SJCRH30 (cell line): Measurements from ENCODE around the gene KCNIP1. TPM values are rescaled to one million over a fixed set of nuclear protein-coding genes. Genes with fewer than 3 reads are reported as not detected.

ENCODE experiments used
- DNase-seq, 2 experiments: peaks; one replicate each; pipeline ENCODE4 v3.0.0-alpha.2; 2015 to 2020
- H3K27ac ChIP-seq: fragments of 250-450 bp; sonication (Bioruptor Pico); 2 replicates; pipeline ENCODE4 v1.5.1; 2020; ENCODE audit warnings: mild to moderate bottlenecking, moderate library complexity
- H3K27me3 ChIP-seq: fragments of 250-450 bp; sonication (Bioruptor Pico); 2 replicates; pipeline ENCODE4 v1.5.1; 2020; ENCODE audit warnings: mild to moderate bottlenecking, moderate library complexity
- H3K36me3 ChIP-seq: fragments of 250-450 bp; sonication (Bioruptor Pico); 2 replicates; pipeline ENCODE4 v1.5.1; 2020; ENCODE audit warnings: mild to moderate bottlenecking, moderate library complexity
- H3K4me1 ChIP-seq: fragments of 250-450 bp; sonication (Bioruptor Pico); 2 replicates; pipeline ENCODE4 v1.5.1; 2020; ENCODE audit warnings: mild to moderate bottlenecking, moderate library complexity
- H3K4me3 ChIP-seq: fragments of 250-450 bp; sonication (Bioruptor Pico); 2 replicates; pipeline ENCODE4 v1.5.1; 2020; ENCODE audit warnings: mild to moderate bottlenecking, moderate library complexity
- H3K9me3 ChIP-seq: fragments of 250-450 bp; sonication (Bioruptor Pico); replicated peaks from 2 replicates; pipeline ENCODE4 v1.5.1; 2020; ENCODE audit warnings: mild to moderate bottlenecking, moderate library complexity
- total RNA-seq: library from RNA; depleted of rRNA; stranded (reverse); fragments of >200 nt; shearing (Covaris generic); gene quantifications from 2 replicates; pipeline ENCODE4 v1.2.3, GENCODE V29; 2014

Gene KCNIP1
- total RNA-seq, 1 experiment from 2014 or later = 0.81 TPM

- Histone ChIP-seq H3K27me3 (no peaks in the 10 kb centered on the region), H3K4me3 (no peak overlapping the region), H3K4me1 (peaks cover 11% of the 10 kb centered on the region; the same call in 1 of the 2 replicates), H3K27ac (no peak overlapping the region), H3K36me3 (no peaks in the 10 kb centered on the region), H3K9me3 (no peaks in the 10 kb centered on the region)
- no peak for DNase-seq
Measured at GRCh38 chr5:170630711-170631141, 126.9 kb downstream of the KCNIP1 start.

GRCh38 chr5:170631466-170632195 lies 127.8 kb downstream of the KCNIP1 start:
- Histone ChIP-seq H3K9me3 (no peaks in the 10 kb centered on the region), H3K4me3 (no peak overlapping the region), H3K27me3 (no peaks in the 10 kb centered on the region), H3K4me1 (peaks cover 11% of the 10 kb centered on the region; the same call in 1 of the 2 replicates), H3K36me3 (no peaks in the 10 kb centered on the region), H3K27ac (no peak overlapping the region)
- DNase-seq = peak; percentile 28 to 51

GRCh38 chr5:170632266-170632984 lies 128.6 kb downstream of the KCNIP1 start:
- Histone ChIP-seq H3K4me1 (peaks cover 11% of the 10 kb centered on the region; the same call in 1 of the 2 replicates), H3K36me3 (no peaks in the 10 kb centered on the region), H3K27ac (no peak overlapping the region), H3K27me3 (no peaks in the 10 kb centered on the region), H3K4me3 (no peak overlapping the region), H3K9me3 (no peaks in the 10 kb centered on the region)
- no peak for DNase-seq

- Histone ChIP-seq H3K4me3 (peak overlapping the region; percentile 46), H3K27me3 (no peaks in the 10 kb centered on the region), H3K4me1 (peaks cover 11% of the 10 kb centered on the region; the same call in 1 of the 2 replicates), H3K27ac (peak overlapping the region; percentile 29; the same call in 1 of the 2 replicates), H3K9me3 (no peaks in the 10 kb centered on the region), H3K36me3 (no peaks in the 10 kb centered on the region)
- DNase-seq = peak in 1 of 2 experiments; percentile 80
Measured at GRCh38 chr5:170632985-170633234, 129.1 kb downstream of the KCNIP1 start.

- H3K4me1 ChIP-seq = peaks cover 11% of the 10 kb centered on the region; the same call in 1 of the 2 replicates
- no peaks in the 10 kb centered on the region for H3K36me3 ChIP-seq
- peak overlapping the region; percentile 29; the same call in 1 of the 2 replicates for H3K27ac ChIP-seq
- no peaks in the 10 kb centered on the region for H3K27me3 ChIP-seq
- H3K9me3 ChIP-seq = no peaks in the 10 kb centered on the region
- peak; percentile 70 to 86 for DNase-seq
- H3K4me3 ChIP-seq = peak overlapping the region; percentile 46
Measured at GRCh38 chr5:170633235-170634081, 129.6 kb downstream of the KCNIP1 start.

- H3K36me3 ChIP-seq = no peaks in the 10 kb centered on the region
- peak overlapping the region; percentile 41 for H3K4me3 ChIP-seq
- H3K4me1 ChIP-seq = peaks cover 11% of the 10 kb centered on the region; the same call in 1 of the 2 replicates
- DNase-seq = no peak
- H3K9me3 ChIP-seq = no peaks in the 10 kb centered on the region
- no peak overlapping the region for H3K27ac ChIP-seq
- H3K27me3 ChIP-seq = no peaks in the 10 kb centered on the region
Measured at GRCh38 chr5:170634256-170634990, 130.6 kb downstream of the KCNIP1 start.

GRCh38 chr5:170635706-170636105 lies 131.9 kb downstream of the KCNIP1 start:
- no peak for DNase-seq
- no peak overlapping the region for H3K27ac ChIP-seq

GRCh38 chr5:170636206-170636605 lies 132.4 kb downstream of the KCNIP1 start:
- Histone ChIP-seq H3K27me3 (no peaks in the 10 kb centered on the region), H3K4me3 (no peak overlapping the region), H3K4me1 (peaks cover 11% of the 10 kb centered on the region; the same call in 1 of the 2 replicates), H3K9me3 (no peaks in the 10 kb centered on the region), H3K27ac (no peak overlapping the region), H3K36me3 (no peaks in the 10 kb centered on the region)
- DNase-seq = no peak

More at GRCh38 chr5:170635706-170636105, 131.9 kb downstream of the KCNIP1 start:
- Histone ChIP-seq H3K4me3 (no peak overlapping the region), H3K27me3 (no peaks in the 10 kb centered on the region), H3K4me1 (peaks cover 11% of the 10 kb centered on the region; the same call in 1 of the 2 replicates), H3K36me3 (no peaks in the 10 kb centered on the region), H3K9me3 (no peaks in the 10 kb centered on the region)

GRCh38 chr5:170636801-170637477 lies 133.1 kb downstream of the KCNIP1 start:
- no peaks in the 10 kb centered on the region for H3K27me3 ChIP-seq
- no peak for DNase-seq
- H3K4me3 ChIP-seq = no peak overlapping the region
- H3K27ac ChIP-seq = no peak overlapping the region
- H3K9me3 ChIP-seq = no peaks in the 10 kb centered on the region
- peaks cover 11% of the 10 kb centered on the region; the same call in 1 of the 2 replicates for H3K4me1 ChIP-seq
- H3K36me3 ChIP-seq = no peaks in the 10 kb centered on the region

GRCh38 chr5:170638051-170638450 lies 134.2 kb downstream of the KCNIP1 start:
- no peaks in the 10 kb centered on the region for H3K36me3 ChIP-seq
- no peak overlapping the region for H3K4me3 ChIP-seq
- no peak overlapping the region for H3K27ac ChIP-seq
- no peaks in the 10 kb centered on the region for H3K9me3 ChIP-seq
- no peaks in the 10 kb centered on the region for H3K27me3 ChIP-seq
- H3K4me1 ChIP-seq = peaks cover 11% of the 10 kb centered on the region; the same call in 1 of the 2 replicates
- no peak for DNase-seq

GRCh38 chr5:170638454-170639220 lies 134.8 kb downstream of the KCNIP1 start:
- Histone ChIP-seq H3K27ac (no peak overlapping the region), H3K4me3 (no peak overlapping the region), H3K27me3 (no peaks in the 10 kb centered on the region), H3K9me3 (no peaks in the 10 kb centered on the region), H3K36me3 (no peaks in the 10 kb centered on the region), H3K4me1 (peaks cover 11% of the 10 kb centered on the region; the same call in 1 of the 2 replicates)
- DNase-seq = peak; percentile 71 to 85

GRCh38 chr5:170639221-170639925 lies 135.6 kb downstream of the KCNIP1 start:
- Histone ChIP-seq H3K36me3 (no peaks in the 10 kb centered on the region), H3K4me1 (peaks cover 4% of the 10 kb centered on the region; the same call in 1 of the 2 replicates), H3K27me3 (no peaks in the 10 kb centered on the region), H3K4me3 (no peak overlapping the region), H3K27ac (no peak overlapping the region), H3K9me3 (no peaks in the 10 kb centered on the region)
- DNase-seq = no peak
